Neuron (in vitro differentiated cells): ENCODE data around the gene ZPR1.

ENCODE experiments used
- H2AFZ ChIP-seq: one replicate; pipeline ENCODE4 v1.6.1; 2013; ENCODE audit warnings: low read depth, mild to moderate bottlenecking, inconsistent platforms, low read length, moderate library complexity
- H3K27me3 ChIP-seq: one replicate; pipeline ENCODE4 v1.6.1; 2013; ENCODE audit warnings: low read length; ENCODE audit not compliant: insufficient read depth
- H3K36me3 ChIP-seq: one replicate; pipeline ENCODE4 v1.6.1; 2013; ENCODE audit warnings: low read length; ENCODE audit not compliant: insufficient read depth
- H3K4me1 ChIP-seq: one replicate; pipeline ENCODE4 v1.6.1; 2013; ENCODE audit warnings: low read length; ENCODE audit not compliant: insufficient read depth
- H3K4me3 ChIP-seq: 2 replicates; pipeline ENCODE4 v1.5.1; 2013; ENCODE audit warnings: mild to moderate bottlenecking, low read length, moderate library complexity
- H3K9me3 ChIP-seq: one replicate; pipeline ENCODE4 v1.6.1; 2013; ENCODE audit warnings: low read length

ZPR1 gene

GRCh38 chr11:116829525-116830183 lies 41.8 kb upstream of the ZPR1 start, which contains the start of gene APOC3:
APOC3 (plus strand) TSS chr11:116829907; CDS start chr11:116830583, 676 bp downstream.
- H2AFZ ChIP-seq = no peak within 1 kb of the TSS
- H3K4me3 ChIP-seq = no peak within 1 kb of the TSS
- H3K27me3 ChIP-seq = peaks cover 2% of the 10 kb centered on the region
- H3K36me3 ChIP-seq = no peaks in the 10 kb centered on the region
- peaks cover 7% of the 10 kb centered on the region for H3K4me1 ChIP-seq
- H3K9me3 ChIP-seq = no peaks in the 10 kb centered on the region

GRCh38 chr11:116828632-116829524 lies 41.1 kb upstream of the ZPR1 start:
- H3K4me3 ChIP-seq = no peak overlapping the region
- H2AFZ ChIP-seq = no peak overlapping the region
- H3K4me1 ChIP-seq = peaks cover 7% of the 10 kb centered on the region
- H3K9me3 ChIP-seq = no peaks in the 10 kb centered on the region
- peaks cover 2% of the 10 kb centered on the region for H3K27me3 ChIP-seq
- H3K36me3 ChIP-seq = no peaks in the 10 kb centered on the region

DNA sequence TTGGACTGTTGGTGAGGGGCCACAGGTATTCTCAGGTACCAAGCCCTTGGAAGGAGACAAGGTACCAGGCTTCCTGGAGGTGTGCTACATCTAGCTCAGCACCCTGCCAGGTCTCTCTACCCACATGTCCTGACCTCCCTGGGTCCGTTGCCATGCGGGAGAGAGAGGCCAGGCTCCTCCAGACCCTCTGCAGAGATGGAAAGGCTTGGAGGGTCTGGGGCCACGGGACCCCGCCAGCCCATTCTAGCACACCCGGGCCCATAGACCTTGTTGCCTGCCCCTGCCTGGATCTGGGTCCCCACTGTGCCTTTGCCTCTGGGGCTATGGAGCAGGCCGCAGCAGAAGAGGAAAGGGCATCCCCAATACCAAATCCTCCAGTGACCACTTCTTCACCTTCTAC lies 39.6 kb upstream of the ZPR1 start:
- Histone ChIP-seq H3K4me1 (peaks cover 7% of the 10 kb centered on the region), H2AFZ (no peak overlapping the region), H3K36me3 (no peaks in the 10 kb centered on the region), H3K9me3 (no peaks in the 10 kb centered on the region), H3K27me3 (peaks cover 8% of the 10 kb centered on the region), H3K4me3 (no peak overlapping the region)

DNA sequence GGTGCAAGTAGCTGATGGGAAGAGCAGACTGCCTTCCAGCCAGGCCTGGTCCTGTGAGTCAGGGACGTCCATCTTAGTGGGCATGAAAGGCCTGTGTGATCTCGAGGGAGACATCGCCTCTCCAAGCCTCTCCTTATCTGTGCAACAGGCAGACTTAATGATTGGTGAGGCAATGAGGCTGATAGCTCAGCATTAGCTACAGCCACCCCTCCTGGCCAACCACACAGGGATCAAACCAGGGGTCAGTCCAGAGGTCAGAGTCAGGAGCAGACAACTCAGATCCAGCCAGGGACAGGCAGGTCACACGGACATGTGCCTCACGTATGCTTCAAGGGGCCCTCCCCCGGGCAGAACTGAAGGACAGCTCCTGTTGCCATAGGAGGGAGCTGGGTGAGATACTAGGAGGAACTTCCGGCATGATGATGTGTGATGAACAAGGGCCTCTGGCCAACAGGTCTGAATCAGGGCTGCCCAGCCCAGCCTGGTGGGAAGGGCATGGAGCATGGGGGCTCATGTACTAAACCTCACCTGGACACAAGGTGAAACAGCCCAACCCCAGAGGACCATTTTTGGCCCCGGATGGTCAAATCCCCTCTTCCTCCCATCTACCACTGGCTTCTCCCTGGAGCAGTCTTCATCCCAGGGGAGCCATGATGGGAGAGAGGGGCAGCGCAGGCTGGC lies 39.1 kb upstream of the ZPR1 start:
- Histone ChIP-seq H3K36me3 (no peaks in the 10 kb centered on the region), H3K4me1 (peaks cover 7% of the 10 kb centered on the region), H3K27me3 (peaks cover 8% of the 10 kb centered on the region), H2AFZ (no peak overlapping the region), H3K9me3 (no peaks in the 10 kb centered on the region), H3K4me3 (no peak overlapping the region)

GRCh38 chr11:116825854-116826750 lies 38.3 kb upstream of the ZPR1 start:
- peaks cover 7% of the 10 kb centered on the region for H3K4me1 ChIP-seq
- no peak overlapping the region for H3K4me3 ChIP-seq
- H3K36me3 ChIP-seq = no peaks in the 10 kb centered on the region
- no peaks in the 10 kb centered on the region for H3K9me3 ChIP-seq
- no peak overlapping the region for H2AFZ ChIP-seq
- peaks cover 8% of the 10 kb centered on the region for H3K27me3 ChIP-seq

DNA sequence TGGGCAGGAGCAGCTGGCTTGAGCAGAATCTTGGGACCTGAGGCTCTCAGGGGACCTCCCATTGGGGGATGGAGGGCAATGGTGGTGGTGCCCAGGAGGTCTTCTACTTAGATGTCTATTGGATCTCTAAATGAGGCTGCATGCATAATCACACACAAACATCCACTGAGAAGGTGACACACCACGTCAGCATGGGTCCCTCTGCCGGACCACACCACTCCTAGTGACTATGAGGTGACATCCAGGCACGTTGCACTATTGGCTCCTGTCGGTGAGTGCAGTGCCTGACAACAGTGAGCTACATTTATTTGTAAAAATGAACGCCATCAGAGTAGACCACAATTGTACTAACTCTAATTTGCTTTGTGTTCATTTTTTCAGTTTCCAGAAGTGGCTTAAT lies 37.6 kb upstream of the ZPR1 start:
- Histone ChIP-seq H3K9me3 (no peaks in the 10 kb centered on the region), H3K4me3 (no peak overlapping the region), H3K4me1 (peaks cover 7% of the 10 kb centered on the region), H3K27me3 (peaks cover 8% of the 10 kb centered on the region), H2AFZ (no peak overlapping the region), H3K36me3 (no peaks in the 10 kb centered on the region)

- Histone ChIP-seq H3K4me1 (no peaks in the 10 kb centered on the region), H3K36me3 (no peaks in the 10 kb centered on the region), H2AFZ (no peak within 1 kb of the TSS), H3K27me3 (peaks cover 8% of the 10 kb centered on the region), H3K9me3 (no peaks in the 10 kb centered on the region), H3K4me3 (no peak within 1 kb of the TSS)
Observed at GRCh38 chr11:116823031-116823843, 35.4 kb upstream of the ZPR1 start, which contains the start of gene APOA4. APOA4 (minus strand) TSS chr11:116823304; CDS start chr11:116823191, 113 bp downstream.

- H3K4me1 ChIP-seq = no peaks in the 10 kb centered on the region
- H3K9me3 ChIP-seq = no peaks in the 10 kb centered on the region
- H3K4me3 ChIP-seq = no peak overlapping the region
- H2AFZ ChIP-seq = no peak overlapping the region
- no peaks in the 10 kb centered on the region for H3K36me3 ChIP-seq
- H3K27me3 ChIP-seq = peaks cover 8% of the 10 kb centered on the region
Observed at GRCh38 chr11:116822575-116822974, 34.8 kb upstream of the ZPR1 start.

DNA sequence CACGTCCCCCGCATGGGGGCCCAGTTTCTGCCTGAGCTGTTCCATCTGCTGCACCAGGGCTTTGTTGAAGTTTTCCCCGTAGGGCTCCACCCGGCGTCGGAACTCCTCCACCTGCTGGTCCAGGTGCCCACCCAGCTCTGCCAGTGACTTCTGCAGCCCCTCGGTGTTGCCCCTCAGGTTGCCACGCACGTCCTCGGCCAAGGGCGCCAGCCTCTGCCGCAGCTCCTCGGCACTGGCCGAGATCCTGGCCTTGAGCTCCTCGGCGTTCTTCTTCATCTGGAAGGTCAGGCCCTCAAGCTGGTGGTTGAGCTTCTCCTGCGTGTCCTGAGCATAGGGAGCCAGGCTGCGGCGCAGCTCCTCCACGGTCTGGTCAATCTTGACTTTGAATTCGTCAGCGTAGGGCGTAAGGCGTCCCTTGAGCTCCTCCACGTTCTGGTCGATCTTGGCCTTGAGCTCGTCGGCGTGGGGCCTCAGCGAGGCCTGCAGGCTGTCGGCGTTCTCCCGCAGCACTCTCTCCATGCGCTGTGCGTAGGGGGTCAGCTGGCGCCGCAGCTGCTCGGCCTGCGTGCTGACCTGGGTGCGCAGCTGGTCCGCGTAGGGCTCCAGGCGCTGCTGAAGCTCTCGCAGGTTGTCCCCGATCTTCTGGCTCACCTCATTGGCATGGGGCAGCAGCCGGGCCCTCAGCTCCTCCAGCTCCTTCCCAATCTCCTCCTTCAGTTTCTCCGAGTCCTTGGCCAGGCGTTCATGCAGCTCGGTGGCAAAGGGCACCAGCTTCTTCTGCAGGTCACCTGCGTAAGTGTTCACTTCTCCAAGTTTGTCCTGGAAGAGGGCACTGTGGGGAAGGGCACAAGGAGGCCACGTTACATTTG lies 33.5 kb upstream of the ZPR1 start:
- Histone ChIP-seq H3K4me3 (no peak overlapping the region), H3K9me3 (no peaks in the 10 kb centered on the region)

DNA sequence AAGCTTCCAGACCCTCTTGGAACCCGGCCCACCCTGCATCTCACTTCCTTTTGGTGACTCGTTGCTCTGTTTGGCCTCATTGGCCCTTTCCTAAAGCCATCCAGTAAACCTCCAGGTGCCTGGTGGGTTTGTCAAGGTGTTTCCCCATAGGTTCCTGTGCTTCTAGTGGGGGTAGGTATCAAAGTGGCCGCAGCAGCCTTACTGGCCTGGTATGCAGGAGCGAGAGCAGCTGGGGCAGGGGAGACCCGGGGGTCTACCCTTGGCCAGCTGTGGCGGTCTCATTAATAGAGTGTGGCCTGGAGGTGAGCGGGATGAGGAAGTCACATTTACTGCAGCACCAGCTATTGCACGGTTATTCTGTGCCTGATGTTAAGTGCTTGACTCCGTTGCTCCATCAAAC lies 31.2 kb upstream of the ZPR1 start:
- H3K4me3 ChIP-seq = no peak overlapping the region
- no peak overlapping the region for H2AFZ ChIP-seq
- no peaks in the 10 kb centered on the region for H3K4me1 ChIP-seq
- H3K9me3 ChIP-seq = no peaks in the 10 kb centered on the region
- peaks cover 6% of the 10 kb centered on the region for H3K27me3 ChIP-seq
- no peaks in the 10 kb centered on the region for H3K36me3 ChIP-seq

More for the DNA sequence above, 33.5 kb upstream of the ZPR1 start:
- no peak overlapping the region for H2AFZ ChIP-seq
- H3K27me3 ChIP-seq = peaks cover 6% of the 10 kb centered on the region
- no peaks in the 10 kb centered on the region for H3K36me3 ChIP-seq
- no peaks in the 10 kb centered on the region for H3K4me1 ChIP-seq

DNA sequence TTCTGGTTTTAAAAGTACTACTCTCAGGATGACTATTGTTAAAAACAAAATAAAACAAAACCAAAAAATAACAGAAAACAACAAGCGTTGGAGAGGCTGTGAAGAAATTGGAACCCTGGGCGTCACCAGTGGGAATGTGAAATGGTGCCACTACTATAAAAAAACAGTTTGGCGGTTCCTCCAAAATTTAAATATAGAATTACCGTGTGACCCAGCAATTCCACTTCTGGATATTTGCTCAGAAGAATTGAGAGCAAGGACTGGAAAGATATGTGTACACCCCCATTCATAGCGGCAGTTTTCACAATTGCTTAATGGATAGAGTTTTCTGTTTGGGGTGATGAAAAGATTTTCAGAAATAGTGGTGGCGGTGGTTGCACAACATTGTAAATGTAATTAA lies 26.7 kb upstream of the ZPR1 start:
- no peaks in the 10 kb centered on the region for H3K4me1 ChIP-seq
- no peaks in the 10 kb centered on the region for H3K36me3 ChIP-seq
- no peak overlapping the region for H2AFZ ChIP-seq
- no peak overlapping the region for H3K4me3 ChIP-seq
- no peaks in the 10 kb centered on the region for H3K9me3 ChIP-seq
- H3K27me3 ChIP-seq = no peaks in the 10 kb centered on the region
